ENCODE results near the gene LMAN1.
A peak's percentile ranks its signal among the peaks of the same experiment; 100 is the strongest.

Gene LMAN1

GRCh38 chr18:59358712-59359575 is at the start of gene LMAN1:
LMAN1 (minus strand) TSS chr18:59359265; CDS start chr18:59359244, 21 bp downstream.
- peak; percentile 97 for DNase-seq

- DNase-seq, result peak; percentile 98
Measured at GRCh38 chr18:59402432-59403090, 43.5 kb upstream of the LMAN1 start.

- DNase-seq, result no peak
Measured at GRCh38 chr18:59400407-59400806, 41.3 kb upstream of the LMAN1 start.

- DNase-seq, result no peak
Measured at GRCh38 chr18:59395226-59396175, 36.4 kb upstream of the LMAN1 start.

GRCh38 chr18:59393381-59393780 is 34.3 kb upstream of the LMAN1 start:
- no peak for DNase-seq

- DNase-seq, result peak; percentile 25
Measured at GRCh38 chr18:59388817-59389216, 29.8 kb upstream of the LMAN1 start.

- no peak for DNase-seq
Measured at GRCh38 chr18:59387687-59388565, 28.9 kb upstream of the LMAN1 start.

- no peak for DNase-seq
Measured at GRCh38 chr18:59386909-59387686, 28.0 kb upstream of the LMAN1 start.

GRCh38 chr18:59385191-59385590 is 26.1 kb upstream of the LMAN1 start:
- DNase-seq, result no peak

GRCh38 chr18:59383851-59384250 is 24.8 kb upstream of the LMAN1 start:
- DNase-seq, result peak; percentile 97

GRCh38 chr18:59382383-59382782 is 23.3 kb upstream of the LMAN1 start:
- no peak for DNase-seq

GRCh38 chr18:59381949-59382348 is 22.9 kb upstream of the LMAN1 start:
- peak; percentile 57 for DNase-seq

GRCh38 chr18:59380706-59381105 is 21.6 kb upstream of the LMAN1 start:
- no peak for DNase-seq

GRCh38 chr18:59379772-59380522 is 20.9 kb upstream of the LMAN1 start:
- DNase-seq, result no peak

GRCh38 chr18:59377613-59378337 is 18.7 kb upstream of the LMAN1 start:
- DNase-seq, result peak; percentile 39

GRCh38 chr18:59376351-59376935 is 17.4 kb upstream of the LMAN1 start:
- DNase-seq, result peak; percentile 97

- no peak for DNase-seq
Measured at GRCh38 chr18:59374128-59374527, 15.1 kb upstream of the LMAN1 start.

- DNase-seq, result no peak
Measured at GRCh38 chr18:59372975-59373374, 13.9 kb upstream of the LMAN1 start.

- no peak for DNase-seq
Measured at GRCh38 chr18:59360381-59360780, 1.3 kb upstream of the LMAN1 start.
